Cardiac septum (tissue), 1 donor: ENCODE results near the gene PPP1R12B. TPM values are rescaled to one million over a fixed set of nuclear protein-coding genes. Genes with fewer than 3 reads are reported as not detected.
A peak's percentile ranks its signal among the peaks of the same experiment; 100 is the strongest.
"Not testable (repeated sequence)": the region's sequence is repeated elsewhere in the genome, so short reads cannot be mapped to it uniquely, and the experiment has no call there.

ENCODE experiments used
- DNase-seq: peaks from one replicate; pipeline ENCODE4 v3.0.0-alpha.2; 2020; ENCODE audit warnings: low spot score
- intact Hi-C: fragments of 100-400 bp; cut with DNase I; formaldehyde crosslinking; loops from one replicate; pipeline ENCODE4 v1.14.0; 2022
- total RNA-seq: library from RNA; stranded (reverse); fragmentation: NEBNext Ultra II Directional; extraction: Animal tissue kit (Norgen Biotek cat#: 25700); gene quantifications from one replicate; pipeline ENCODE4 v1.2.1, GENCODE V29; 2021
- donor health status: DM: no; HTN: no; CAD: no.

Gene PPP1R12B
- total RNA-seq, 1 donor from 2014 or later: 428 TPM

GRCh38 chr1:202613571-202613970 is 265.1 kb downstream of the PPP1R12B start:
- DNase-seq: no peak
- intact Hi-C loops: no loop called here

GRCh38 chr1:202614363-202615207 is 266.1 kb downstream of the PPP1R12B start:
- not testable (repeated sequence) for DNase-seq
- intact Hi-C loops: loop anchor here (5.0 kb wide), 1 partner anchor 37 kb away; no protein-coding TSS in a partner anchor

DNA sequence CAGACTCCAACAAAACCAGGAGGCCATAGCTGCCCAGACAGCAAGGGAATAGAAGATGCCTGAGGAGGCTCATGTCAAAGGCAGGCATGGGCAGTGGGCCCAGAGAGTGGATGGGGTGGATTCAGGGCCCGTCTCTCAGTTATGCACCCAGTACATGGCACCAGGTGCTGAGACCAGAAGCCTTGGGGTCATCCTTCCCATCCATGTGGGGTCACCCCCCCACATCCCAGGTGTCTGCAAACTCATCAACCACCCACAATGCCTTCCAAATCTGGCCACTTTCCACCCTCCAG is 266.7 kb downstream of the PPP1R12B start:
- not testable (repeated sequence) for DNase-seq
- intact Hi-C loops: loop anchor here (5.0 kb wide), 1 partner anchor 38 kb away; no protein-coding TSS in a partner anchor

DNA sequence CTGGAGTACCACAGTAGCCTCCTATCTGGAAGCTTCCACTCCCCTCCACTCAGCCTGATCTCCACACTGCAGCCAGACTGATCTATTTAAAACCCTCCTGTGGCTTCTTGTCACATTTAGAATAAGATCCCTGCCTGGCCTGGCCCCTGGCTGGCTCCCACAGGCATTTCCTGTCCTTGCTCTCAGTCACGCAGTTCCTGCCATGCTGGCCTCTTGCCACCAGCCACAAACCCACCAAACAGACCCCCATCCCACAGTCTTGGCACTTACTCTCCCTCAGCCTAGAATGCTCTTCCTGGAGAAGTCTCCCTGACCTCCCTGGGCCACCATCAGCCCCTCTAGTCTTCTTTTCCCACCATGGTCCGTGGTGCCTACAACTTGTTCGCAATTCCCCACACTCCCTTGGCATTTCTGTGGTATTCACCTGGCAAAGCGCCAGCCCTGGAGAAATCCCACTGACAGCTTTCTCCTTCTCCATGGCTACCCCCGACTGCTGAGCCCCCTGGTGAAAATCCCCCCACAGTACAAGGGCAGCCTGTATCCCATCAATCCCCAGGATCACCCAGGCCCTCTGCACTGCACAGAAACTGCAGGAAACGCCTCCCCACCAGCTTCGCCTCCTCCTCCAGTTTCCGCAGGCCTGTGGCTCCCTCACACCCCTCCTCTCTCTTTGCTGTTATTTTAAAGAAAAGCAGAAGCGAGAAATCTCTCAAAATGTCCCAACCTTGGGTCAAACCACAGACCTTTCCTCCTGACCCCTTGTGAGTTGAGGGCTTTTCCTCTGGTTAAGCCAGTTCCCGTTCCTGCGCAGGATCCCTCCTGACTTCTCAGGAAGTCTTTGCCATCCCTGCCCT is 267.2 kb downstream of the PPP1R12B start:
- no peak for DNase-seq
- intact Hi-C loops: loop anchor here (5.0 kb wide), 1 partner anchor 38 kb away; no protein-coding TSS in a partner anchor

GRCh38 chr1:202616355-202616915 is 267.9 kb downstream of the PPP1R12B start:
- intact Hi-C loops: loop anchor here (5.0 kb wide), 1 partner anchor 39 kb away; no protein-coding TSS in a partner anchor
- no peak for DNase-seq

GRCh38 chr1:202619012-202619411 is 270.5 kb downstream of the PPP1R12B start:
- intact Hi-C loops: loop anchor here (5.0 kb wide), 1 partner anchor 42 kb away; no protein-coding TSS in a partner anchor
- peak; percentile 68 for DNase-seq

- peak; percentile 41 for DNase-seq
- intact Hi-C loops: loop anchor here (5.0 kb wide), 1 partner anchor 42 kb away; no protein-coding TSS in a partner anchor
These were observed 271.0 kb downstream of the PPP1R12B start for GRCh38 chr1:202619505-202619904.

DNA sequence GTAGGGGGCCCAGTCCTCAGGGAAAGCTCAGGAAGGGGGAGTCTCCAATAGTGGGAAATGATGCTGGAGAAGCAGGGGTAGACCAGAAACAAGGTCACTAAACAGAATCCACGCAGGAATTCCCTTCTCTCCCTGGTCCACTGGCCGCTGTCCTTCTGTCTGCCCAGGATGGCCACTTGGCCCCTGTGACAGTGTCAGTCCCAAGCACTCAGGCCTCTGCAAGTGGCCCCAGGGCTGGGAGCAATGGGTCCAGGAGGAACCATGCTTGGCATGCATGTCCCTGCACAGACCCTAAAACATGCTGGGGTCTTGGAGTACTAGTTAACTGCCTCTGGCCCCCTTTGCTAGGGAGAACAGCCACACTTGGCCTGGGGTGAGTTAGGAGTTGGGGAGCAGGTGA is 271.5 kb downstream of the PPP1R12B start:
- intact Hi-C loops: not testable (repeated sequence)
- DNase-seq: peak; percentile 53

DNA sequence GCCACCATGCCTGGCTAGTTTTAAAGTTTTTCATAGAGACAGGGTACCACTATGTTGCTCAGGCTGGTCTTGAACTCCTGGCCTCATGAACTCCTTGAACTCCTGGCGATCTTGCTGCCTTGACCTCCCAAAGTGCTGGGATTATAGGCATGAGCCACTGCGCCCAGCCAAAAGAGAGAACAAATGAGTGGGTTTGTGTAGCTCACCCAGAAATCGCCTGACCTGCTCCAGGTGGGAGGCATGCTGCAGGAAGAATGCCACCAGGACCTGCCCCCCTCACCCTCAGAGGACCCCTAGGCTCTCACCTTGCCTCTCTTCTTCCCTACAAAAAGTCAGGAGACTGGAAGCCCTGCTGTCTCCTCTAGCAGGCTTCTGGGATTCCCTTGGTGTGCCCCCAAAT is 272.9 kb downstream of the PPP1R12B start:
- peak; percentile 43 for DNase-seq
- intact Hi-C loops: no loop called here

- intact Hi-C loops: no loop called here
- DNase-seq: peak; percentile 31
These were observed 273.9 kb downstream of the PPP1R12B start for GRCh38 chr1:202622388-202622787.

- intact Hi-C loops: no loop called here
- DNase-seq: peak; percentile 86
These were observed 274.6 kb downstream of the PPP1R12B start for GRCh38 chr1:202623075-202623474.

DNA sequence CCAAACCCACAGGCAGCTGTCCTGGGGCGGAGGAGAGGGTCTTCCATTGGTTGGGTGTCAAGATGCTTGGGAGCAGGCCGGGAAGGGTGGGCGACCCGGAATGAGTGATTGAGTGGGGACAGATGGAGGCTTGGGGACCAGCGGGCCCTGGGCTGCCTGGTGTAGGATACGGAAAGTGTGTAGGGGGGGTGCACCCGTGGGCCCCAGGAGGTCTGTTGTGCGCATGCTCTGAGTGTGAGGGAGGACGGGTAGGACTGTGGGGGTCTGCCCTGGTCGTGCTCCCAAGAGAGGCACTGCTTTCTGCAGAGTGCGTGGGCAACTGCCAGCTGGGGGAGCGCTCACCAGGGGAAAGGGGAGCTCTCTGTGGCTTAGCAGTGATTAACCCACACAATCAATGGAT is 275.0 kb downstream of the PPP1R12B start:
- intact Hi-C loops: not testable (repeated sequence)
- DNase-seq: peak; percentile 61

- peak; percentile 39 for DNase-seq
- intact Hi-C loops: no loop called here
These were observed 275.7 kb downstream of the PPP1R12B start for GRCh38 chr1:202624088-202624780.

- DNase-seq: peak; percentile 3
- intact Hi-C loops: no loop called here
These were observed 276.2 kb downstream of the PPP1R12B start for GRCh38 chr1:202624781-202625108.

DNA sequence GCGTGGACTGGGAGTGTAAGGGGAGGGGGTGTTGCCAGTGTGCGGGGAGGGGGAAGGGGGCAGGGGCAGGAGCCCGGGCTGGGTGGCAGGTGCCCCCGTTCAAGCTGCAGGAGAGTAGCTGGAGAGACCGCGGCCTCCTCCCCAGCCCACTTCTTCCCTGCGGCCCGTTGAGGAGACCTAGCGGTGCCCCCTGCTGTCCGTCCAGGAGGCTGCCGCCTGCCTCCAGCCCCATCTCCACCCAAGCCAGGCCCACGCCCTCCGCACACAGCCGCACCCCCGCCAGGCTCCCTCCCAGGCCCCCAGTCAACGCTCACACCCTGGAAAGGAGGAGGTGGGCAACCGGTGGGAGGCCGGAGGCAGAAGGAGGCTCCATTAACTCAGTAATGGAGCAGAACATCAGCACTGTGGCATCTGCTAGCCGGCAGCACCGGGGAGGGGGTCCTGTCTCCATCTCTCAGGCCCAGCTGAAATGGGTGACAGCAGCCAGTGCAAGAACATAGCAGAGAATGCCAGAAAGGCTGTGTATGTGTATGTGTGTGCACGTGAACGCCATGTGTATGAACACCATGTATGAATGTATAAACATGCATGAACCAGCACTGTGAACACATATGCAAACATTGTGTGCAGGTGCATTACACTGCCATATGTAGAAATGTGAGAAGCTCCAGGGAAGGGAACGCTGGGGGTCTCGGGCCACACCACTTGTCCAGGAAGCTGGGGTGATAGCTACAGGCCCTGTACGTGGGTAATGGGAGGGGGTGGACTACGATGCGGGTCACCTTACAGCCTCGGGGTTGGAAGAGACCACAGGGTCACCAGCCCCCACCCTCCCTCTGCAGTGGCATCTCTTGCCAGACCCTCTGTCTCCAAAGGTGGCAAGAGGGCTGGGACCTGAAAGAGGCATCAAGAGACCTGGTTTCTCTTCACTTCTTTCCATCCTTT is 277.2 kb downstream of the PPP1R12B start:
- intact Hi-C loops: no loop called here
- DNase-seq: peak; percentile 88

DNA sequence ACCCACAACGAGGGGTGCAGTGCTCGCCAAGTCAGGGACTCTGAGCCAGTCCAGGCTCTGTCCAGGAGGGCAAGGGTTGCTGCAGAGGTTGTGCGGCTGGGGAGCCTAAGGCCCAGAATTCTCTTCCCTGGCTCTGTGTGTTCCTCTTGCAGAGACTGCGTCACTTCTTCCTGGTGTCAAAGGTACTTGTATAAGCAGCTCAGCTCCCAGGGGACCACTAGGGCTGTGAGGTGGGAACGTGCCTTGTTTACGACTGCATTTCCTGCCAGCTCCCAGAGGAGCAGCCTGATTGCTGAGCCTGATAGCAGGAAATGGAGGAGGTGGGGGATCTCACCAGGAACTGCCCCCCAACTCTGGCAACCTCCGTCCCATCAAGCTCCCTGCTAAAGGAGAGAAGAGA is 278.5 kb downstream of the PPP1R12B start:
- intact Hi-C loops: not testable (repeated sequence)
- peak; percentile 67 for DNase-seq

DNA sequence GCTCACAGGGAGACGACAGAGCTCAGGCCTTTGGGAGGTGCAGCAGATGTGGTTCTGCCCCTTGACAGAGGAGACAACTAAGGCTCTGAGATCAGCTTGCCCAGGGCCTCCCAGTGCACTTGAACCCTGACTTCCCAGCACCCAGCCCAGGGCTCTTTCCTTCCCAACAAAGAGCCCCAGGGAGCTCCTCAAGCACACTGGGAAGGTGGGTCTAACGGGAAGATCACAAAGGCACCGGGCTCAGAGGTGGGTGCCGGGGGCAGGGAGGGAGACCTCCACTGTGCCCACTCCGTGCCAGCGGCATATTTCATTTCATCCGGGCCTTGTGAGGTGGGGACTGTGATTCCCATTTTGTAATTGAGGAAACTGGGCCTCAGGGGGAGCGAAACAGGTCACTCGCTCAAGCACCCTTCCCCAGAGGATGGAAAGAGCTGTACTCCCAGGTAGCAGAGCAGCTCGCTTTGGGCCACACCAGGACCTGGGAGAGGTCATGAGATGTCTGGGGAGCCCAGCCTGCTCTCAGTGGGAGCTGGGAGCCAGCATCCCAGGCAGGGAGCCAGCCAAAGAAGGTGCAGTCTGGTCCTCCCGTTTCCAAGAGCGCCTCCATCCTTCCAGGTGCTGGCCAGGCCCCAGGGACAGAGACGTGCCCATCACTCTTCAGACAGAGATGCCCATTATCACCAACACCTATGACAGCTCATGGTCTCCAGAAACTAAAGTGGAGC is 279.5 kb downstream of the PPP1R12B start:
- peak; percentile 38 for DNase-seq
- intact Hi-C loops: no loop called here
